Neuronal stem cell (in vitro differentiated cells): ENCODE measurements around the gene ZNF445.
A peak's percentile ranks its signal among the peaks of the same experiment; 100 is the strongest.

Experiments
- DNase-seq: peaks from one replicate; pipeline ENCODE4 v3.0.0-alpha.2; 2013; ENCODE audit warnings: low spot score
- H2AFZ ChIP-seq: one replicate; pipeline ENCODE4 v1.6.1; 2013; ENCODE audit warnings: mild to moderate bottlenecking, low read length, inconsistent platforms
- H2AK5ac ChIP-seq: 2 replicates; pipeline ENCODE4 v1.6.1; 2013; ENCODE audit warnings: low read depth, mild to moderate bottlenecking, inconsistent platforms, low read length, moderate library complexity, mixed read lengths
- H2BK120ac ChIP-seq: 2 replicates; pipeline ENCODE4 v1.6.1; 2013; ENCODE audit warnings: low read depth, mild to moderate bottlenecking, inconsistent platforms, low read length, moderate library complexity, mixed read lengths
- H2BK12ac ChIP-seq: one replicate; pipeline ENCODE4 v1.6.1; 2013; ENCODE audit warnings: low read length, inconsistent platforms
- H2BK15ac ChIP-seq: 2 replicates; pipeline ENCODE4 v1.6.1; 2013; ENCODE audit warnings: mild to moderate bottlenecking, low read length, inconsistent platforms, mixed read lengths
- H2BK5ac ChIP-seq: one replicate; pipeline ENCODE4 v1.6.1; 2013; ENCODE audit warnings: inconsistent platforms, mild to moderate bottlenecking, low read length, moderate library complexity
- H3K14ac ChIP-seq: one replicate; pipeline ENCODE4 v1.6.1; 2013; ENCODE audit warnings: low read length, inconsistent platforms
- H3K18ac ChIP-seq: 2 replicates; pipeline ENCODE4 v1.6.1; 2013; ENCODE audit warnings: low read length, inconsistent platforms
- H3K23ac ChIP-seq: 2 replicates; pipeline ENCODE4 v1.6.1; 2013; ENCODE audit warnings: low read depth, mild to moderate bottlenecking, mixed read lengths, low read length, inconsistent platforms; ENCODE audit not compliant: poor library complexity
- H3K27ac ChIP-seq: replicated peaks from 3 replicates; pipeline ENCODE4 v1.5.1; 2013; ENCODE audit warnings: low read length, inconsistent platforms
- H3K27me3 ChIP-seq, 3 experiments: 2 replicates each; pipeline ENCODE4 v1.6.1; 2013; ENCODE audit warnings: low read length in 3 of 3, mild to moderate bottlenecking in 2 of 3, inconsistent platforms in 1 of 3, low read depth in 1 of 3, mixed read lengths in 1 of 3, moderate library complexity in 1 of 3; ENCODE audit not compliant: control insufficient read depth in 3 of 3, insufficient read depth in 3 of 3
- H3K36me3 ChIP-seq, 2 donors: replicated peaks in 1 of 2; 2 replicates each; pipeline ENCODE4 v1.6.1; 2013; ENCODE audit warnings: low read length in 2 of 2; ENCODE audit not compliant: control insufficient read depth in 2 of 2, insufficient read depth in 2 of 2
- H3K4ac ChIP-seq: 2 replicates; pipeline ENCODE4 v1.6.1; 2013; ENCODE audit warnings: inconsistent platforms, mild to moderate bottlenecking, low read length, moderate library complexity
- H3K4me1 ChIP-seq, 2 donors: 1 replicate in 1 of 2; 2 replicates in 1 of 2; pipeline ENCODE4 v1.6.1; 2013; ENCODE audit warnings: low read length in 2 of 2, low read depth in 1 of 2; ENCODE audit not compliant: control insufficient read depth in 2 of 2, insufficient read depth in 1 of 2
- H3K4me2 ChIP-seq: one replicate; pipeline ENCODE4 v1.6.1; 2013; ENCODE audit warnings: mild to moderate bottlenecking, low read length, inconsistent platforms; ENCODE audit not compliant: insufficient read depth, poor library complexity, severe bottlenecking
- H3K4me3 ChIP-seq, 2 donors: 2 replicates each; pipeline ENCODE4 v1.5.1; 2013; ENCODE audit warnings: low read length in 2 of 2, mild to moderate bottlenecking in 2 of 2, inconsistent platforms in 1 of 2, moderate library complexity in 1 of 2
- H3K79me1 ChIP-seq: one replicate; pipeline ENCODE4 v1.6.1; 2013; ENCODE audit warnings: low read depth, mild to moderate bottlenecking, inconsistent platforms, low read length, moderate library complexity
- H3K9ac ChIP-seq: one replicate; pipeline ENCODE4 v1.6.1; 2013; ENCODE audit warnings: mild to moderate bottlenecking, low read depth, low read length, inconsistent platforms; ENCODE audit not compliant: poor library complexity
- H3K9me3 ChIP-seq, 2 donors: replicated peaks in 1 of 2; 2 replicates each; pipeline versions ENCODE3 to v1.6.1; 2013; ENCODE audit warnings: low read length in 2 of 2, mild to moderate bottlenecking in 2 of 2, inconsistent platforms in 1 of 2, low read depth in 1 of 2, mixed read lengths in 1 of 2, moderate library complexity in 1 of 2; ENCODE audit not compliant: control insufficient read depth in 2 of 2, insufficient read depth in 1 of 2
- H4K8ac ChIP-seq: one replicate; pipeline ENCODE4 v1.6.1; 2013; ENCODE audit warnings: low read depth, mild to moderate bottlenecking, inconsistent platforms, low read length, moderate library complexity
- H4K91ac ChIP-seq: one replicate; pipeline ENCODE4 v1.6.1; 2013; ENCODE audit warnings: low read length, low read depth, mild to moderate bottlenecking, inconsistent platforms; ENCODE audit not compliant: poor library complexity
- WGBS, 2 donors: extraction: QIAGEN DNeasy Blood & Tissue Kit; methylation state at CpG; one replicate each; pipeline ENCODE4 v1.1.7; 2013; ENCODE audit warnings: missing lambda C conversion rate in 2 of 2, mixed read lengths in 1 of 2; ENCODE audit not compliant: insufficient read length in 2 of 2, insufficient replicate concordance in 1 of 2; ENCODE audit errors: extremely low coverage in 2 of 2; 5-methylcytosine and 5-hydroxymethylcytosine counted together

Gene ZNF445

DNA sequence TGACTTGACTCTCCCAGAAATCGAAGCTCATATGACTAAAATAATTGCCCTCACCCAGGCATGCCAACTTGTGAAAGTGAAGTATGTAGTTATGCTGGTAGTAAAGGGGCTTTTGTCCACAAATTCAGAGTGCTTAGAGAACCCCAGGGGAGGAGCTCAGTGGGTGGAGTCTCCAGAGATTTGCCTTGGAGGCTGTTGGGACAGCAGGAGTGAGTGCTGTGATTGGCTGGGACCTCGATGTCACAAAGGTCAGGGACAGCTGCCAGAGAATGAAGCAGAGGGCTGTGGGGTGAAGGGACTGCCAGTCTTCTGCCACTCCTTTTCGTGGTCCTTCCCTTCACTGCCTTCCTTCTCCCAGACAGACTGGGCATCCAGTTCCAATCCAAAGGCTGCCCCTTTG, 49.8 kb downstream of the ZNF445 start:
- H2BK5ac ChIP-seq: no peak overlapping the region
- H4K8ac ChIP-seq: no peak overlapping the region
- no peaks in the 10 kb centered on the region for H3K27me3 ChIP-seq
- H3K4ac ChIP-seq: no peak overlapping the region
- no peaks in the 10 kb centered on the region for H3K9me3 ChIP-seq
- DNase-seq: no peak
- no peak overlapping the region for H2BK15ac ChIP-seq
- H3K36me3 ChIP-seq: no peaks in the 10 kb centered on the region
- H3K79me1 ChIP-seq: no peaks in the 10 kb centered on the region
- peak overlapping the region; percentile 9 for H3K9ac ChIP-seq
- no peak overlapping the region for H4K91ac ChIP-seq
- H3K23ac ChIP-seq: no peak overlapping the region
- H2BK12ac ChIP-seq: no peak overlapping the region
- peak overlapping the region; percentile 43 for H2AFZ ChIP-seq
- WGBS, 2 donors: no CpG with 5 or more reads among the region's 3 CpGs
- no peak overlapping the region for H3K27ac ChIP-seq
- H3K14ac ChIP-seq: no peak overlapping the region
- no peak overlapping the region for H3K4me3 ChIP-seq
- no peak overlapping the region for H3K18ac ChIP-seq
- H2AK5ac ChIP-seq: no peak overlapping the region
- H3K4me1 ChIP-seq: no peaks in the 10 kb centered on the region
- H3K4me2 ChIP-seq: no peak overlapping the region
- H2BK120ac ChIP-seq: no peak overlapping the region

DNA sequence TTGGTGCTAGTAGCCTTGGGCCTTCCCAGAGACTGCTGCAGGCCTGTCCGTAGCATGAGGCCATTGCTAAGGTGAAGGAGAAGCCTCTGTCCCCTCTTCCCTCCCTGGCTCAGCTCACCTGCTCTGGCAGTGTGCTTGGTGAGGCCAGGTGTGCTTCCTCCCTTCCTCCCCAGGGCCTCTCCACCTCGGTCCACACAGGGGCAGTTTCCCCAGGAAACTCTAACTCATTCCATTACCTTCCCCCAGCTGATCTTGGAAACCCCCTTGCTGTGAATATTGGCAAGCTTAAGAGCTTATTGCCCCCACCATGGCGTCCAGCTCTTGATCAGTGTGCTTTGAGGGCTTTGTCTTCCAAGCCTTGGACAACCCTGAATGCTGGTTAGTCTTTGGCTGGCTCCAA, 52.7 kb downstream of the ZNF445 start:
- H2BK15ac ChIP-seq: no peak overlapping the region
- H3K14ac ChIP-seq: peak overlapping the region; percentile 32
- no peak overlapping the region for H3K4ac ChIP-seq
- no peaks in the 10 kb centered on the region for H3K36me3 ChIP-seq
- no peak overlapping the region for H3K4me2 ChIP-seq
- peak overlapping the region; percentile 16 for H2AK5ac ChIP-seq
- H3K9me3 ChIP-seq: no peaks in the 10 kb centered on the region
- no peak overlapping the region for H2BK12ac ChIP-seq
- no CpG with 5 or more reads among the region's 3 CpGs for WGBS, 2 donors
- H3K27me3 ChIP-seq: peaks cover 0 to 3% (median 0%) of the 10 kb centered on the region in 3 experiments
- H3K23ac ChIP-seq: no peak overlapping the region
- H3K4me3 ChIP-seq: peak overlapping the region in 1 of 2 donors; percentile 8
- H3K79me1 ChIP-seq: no peaks in the 10 kb centered on the region
- no peak for DNase-seq
- H3K4me1 ChIP-seq: no peaks in the 10 kb centered on the region
- H3K18ac ChIP-seq: no peak overlapping the region
- no peak overlapping the region for H4K8ac ChIP-seq
- no peak overlapping the region for H2BK120ac ChIP-seq
- H2BK5ac ChIP-seq: peak overlapping the region; percentile 0
- no peak overlapping the region for H3K9ac ChIP-seq
- H3K27ac ChIP-seq: no peak overlapping the region
- H4K91ac ChIP-seq: no peak overlapping the region
- H2AFZ ChIP-seq: peak overlapping the region; percentile 37

DNA sequence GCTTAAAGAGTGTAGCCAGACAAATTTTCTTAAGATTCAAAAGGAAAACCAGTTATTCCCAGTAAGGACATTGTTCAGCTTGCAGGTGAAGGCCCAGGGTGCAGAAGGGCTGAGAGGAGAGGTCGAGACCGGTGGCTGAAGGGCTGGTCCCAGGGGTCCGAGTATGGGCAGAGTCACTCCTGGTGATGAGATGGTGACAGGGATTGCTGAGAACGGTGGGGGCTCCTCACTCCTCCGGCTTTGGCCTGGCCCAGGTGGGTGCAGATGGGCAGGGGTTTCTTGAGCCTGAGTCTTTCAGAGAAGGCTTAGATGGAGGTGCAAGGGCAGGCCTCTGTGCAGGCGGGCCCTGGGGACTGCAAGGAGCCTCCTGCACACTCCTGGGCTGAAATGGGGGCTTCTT, 56.2 kb downstream of the ZNF445 start:
- H3K36me3 ChIP-seq: no peaks in the 10 kb centered on the region
- H2AK5ac ChIP-seq: no peak overlapping the region
- peaks cover 0 to 3% (median 0%) of the 10 kb centered on the region in 3 experiments for H3K27me3 ChIP-seq
- H3K4me3 ChIP-seq: no peak overlapping the region
- H3K14ac ChIP-seq: no peak overlapping the region
- H2BK5ac ChIP-seq: no peak overlapping the region
- no peak overlapping the region for H3K9ac ChIP-seq
- H3K18ac ChIP-seq: no peak overlapping the region
- no peak overlapping the region for H2BK15ac ChIP-seq
- no peaks in the 10 kb centered on the region for H3K9me3 ChIP-seq
- WGBS, 2 donors: no CpG with 5 or more reads among the region's 6 CpGs
- H3K27ac ChIP-seq: no peak overlapping the region
- no peak for DNase-seq
- H2BK120ac ChIP-seq: no peak overlapping the region
- H3K4me1 ChIP-seq: peaks cover 0 to 4% of the 10 kb centered on the region in 2 donors
- H3K79me1 ChIP-seq: no peaks in the 10 kb centered on the region
- no peak overlapping the region for H4K8ac ChIP-seq
- H3K4ac ChIP-seq: no peak overlapping the region
- H3K23ac ChIP-seq: no peak overlapping the region
- no peak overlapping the region for H2AFZ ChIP-seq
- H3K4me2 ChIP-seq: no peak overlapping the region
- no peak overlapping the region for H4K91ac ChIP-seq
- no peak overlapping the region for H2BK12ac ChIP-seq

DNA sequence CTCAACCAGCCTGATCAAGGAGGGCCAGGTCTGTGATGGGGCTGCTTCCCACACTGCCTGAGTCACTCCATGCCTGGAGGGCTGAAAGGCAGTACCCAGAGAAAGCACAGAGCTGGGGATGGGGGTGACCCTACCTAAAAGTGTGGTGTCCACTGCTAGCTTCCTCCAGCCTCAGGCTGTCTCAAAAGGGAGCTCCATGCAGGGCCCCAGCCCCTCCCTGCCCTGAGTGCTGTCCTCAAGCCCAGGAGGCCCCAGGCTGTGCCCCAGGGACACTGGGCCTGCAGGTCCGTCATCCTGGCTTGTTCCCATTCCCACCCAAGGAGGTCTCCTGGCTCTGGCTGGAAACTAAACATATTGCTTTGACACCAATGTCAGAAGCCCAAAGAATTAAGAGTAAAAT, 56.8 kb downstream of the ZNF445 start:
- peaks cover 0 to 3% (median 0%) of the 10 kb centered on the region in 3 experiments for H3K27me3 ChIP-seq
- DNase-seq: no peak
- no peak overlapping the region for H3K4me3 ChIP-seq
- H3K23ac ChIP-seq: peak overlapping the region; percentile 66
- no peak overlapping the region for H2AFZ ChIP-seq
- peak overlapping the region; percentile 86 for H2BK12ac ChIP-seq
- H3K4me1 ChIP-seq: peaks cover 0 to 4% of the 10 kb centered on the region in 2 donors
- H3K4ac ChIP-seq: no peak overlapping the region
- peak overlapping the region; percentile 65 for H3K18ac ChIP-seq
- no peak overlapping the region for H2BK5ac ChIP-seq
- H2BK15ac ChIP-seq: no peak overlapping the region
- no peak overlapping the region for H3K14ac ChIP-seq
- no CpG with 5 or more reads among the region's 1 CpG for WGBS, 2 donors
- H2BK120ac ChIP-seq: no peak overlapping the region
- no peaks in the 10 kb centered on the region for H3K9me3 ChIP-seq
- no peak overlapping the region for H4K8ac ChIP-seq
- no peaks in the 10 kb centered on the region for H3K79me1 ChIP-seq
- H3K4me2 ChIP-seq: no peak overlapping the region
- H4K91ac ChIP-seq: no peak overlapping the region
- peak overlapping the region; percentile 6 for H2AK5ac ChIP-seq
- H3K36me3 ChIP-seq: no peaks in the 10 kb centered on the region
- H3K27ac ChIP-seq: no peak overlapping the region
- H3K9ac ChIP-seq: no peak overlapping the region
